SK-N-SH (cell line): Measurements from ENCODE around the gene TMPRSS11A. TPM values are rescaled to one million over a fixed set of nuclear protein-coding genes. Genes with fewer than 3 reads are reported as not detected.

Source experiments
- CTCF ChIA-PET: fragments of 300-600, 350-600 bp; formaldehyde crosslinking; extraction: SDS; loops from one replicate; lab custom pipeline; 2021; lab: Yijun Ruan, JAX
- POLR2A ChIA-PET: fragments of 350-600 bp; sonication (Branson Sonifier 250); formaldehyde crosslinking; extraction: SDS; loops from one replicate; lab custom pipeline; 2020; ENCODE audit warnings: antibody characterized with exemption, inconsistent platforms; lab: Yijun Ruan, JAX
- DNase-seq: peaks from one replicate; pipeline ENCODE4 v3.0.0; 2012
- H2AFZ ChIP-seq: fragments of 200-600 bp; sonication (generic); 2 replicates; pipeline ENCODE4 v1.8.1; 2016; ENCODE audit warnings: antibody characterized with exemption, mild to moderate bottlenecking, low read depth
- H3F3A ChIP-seq: fragments of 200-600 bp; sonication (generic); replicated peaks from 2 replicates; pipeline ENCODE3; 2016; ENCODE audit warnings: antibody characterized with exemption, mild to moderate bottlenecking; ENCODE audit not compliant: insufficient read depth
- H3K27ac ChIP-seq, 2 experiments: fragments of 200-500 bp in 1 of 2; fragments of 200-600 bp in 1 of 2; sonication (Bioruptor generic) in 1 of 2; sonication (generic), shearing (Covaris generic) in 1 of 2; 2 replicates each; pipeline versions ENCODE4 v1.5.1 to v1.6.1; 2014 to 2016; ENCODE audit warnings: low read depth in 2 of 2, inconsistent platforms in 1 of 2, low read length in 1 of 2, mild to moderate bottlenecking in 1 of 2, mixed read lengths in 1 of 2
- H3K27me3 ChIP-seq: fragments of 200-600 bp; sonication (generic), shearing (Covaris generic); 2 replicates; pipeline ENCODE4 v1.6.1; 2016; ENCODE audit warnings: mixed run types; ENCODE audit not compliant: insufficient read depth
- H3K36me3 ChIP-seq, 2 experiments: fragments of 200-500 bp in 1 of 2; fragments of 200-600 bp in 1 of 2; sonication (Bioruptor generic) in 1 of 2; sonication (generic) in 1 of 2; replicated peaks in 1 of 2; 2 replicates each; pipeline versions ENCODE3 to v1.5.1; 2014 to 2016; ENCODE audit warnings: low read length in 1 of 2, mild to moderate bottlenecking in 1 of 2; ENCODE audit not compliant: insufficient read depth in 2 of 2, control insufficient read depth in 1 of 2
- H3K4me1 ChIP-seq, 2 experiments: fragments of 200-500 bp in 1 of 2; fragments of 200-600 bp in 1 of 2; sonication (Bioruptor generic) in 1 of 2; sonication (generic), shearing (Covaris generic) in 1 of 2; 2 replicates each; pipeline versions ENCODE4 v1.5.1 to v1.6.1; 2014 to 2016; ENCODE audit warnings: low read depth in 1 of 2, low read length in 1 of 2, mixed run types in 1 of 2; ENCODE audit not compliant: insufficient read depth in 2 of 2, control insufficient read depth in 1 of 2
- H3K4me2 ChIP-seq: fragments of 200-600 bp; sonication (generic), shearing (Covaris generic); 2 replicates; pipeline ENCODE4 v1.6.1; 2017; ENCODE audit warnings: mixed run types
- H3K4me3 ChIP-seq, 2 experiments: fragments of 200-500 bp in 1 of 2; fragments of 200-600 bp in 1 of 2; sonication (Bioruptor generic) in 1 of 2; sonication (generic), shearing (Covaris generic) in 1 of 2; 2 replicates each; pipeline versions ENCODE4 v1.5.1 to v1.8.1; 2014 to 2016; ENCODE audit warnings: low read depth in 2 of 2, inconsistent platforms in 1 of 2, low read length in 1 of 2, mild to moderate bottlenecking in 1 of 2, mixed read lengths in 1 of 2, moderate library complexity in 1 of 2
- H3K79me2 ChIP-seq: fragments of 200-600 bp; sonication (generic); 2 replicates; pipeline ENCODE4 v1.8.1; 2017; ENCODE audit warnings: mild to moderate bottlenecking; ENCODE audit not compliant: insufficient read depth
- H3K9ac ChIP-seq: fragments of 200-600 bp; sonication (generic); 2 replicates; pipeline ENCODE4 v1.6.1; 2017; ENCODE audit warnings: mixed run types
- H3K9me2 ChIP-seq: fragments of 200-600 bp; sonication (generic); 2 replicates; pipeline ENCODE4 v1.6.1; 2017; ENCODE audit warnings: mixed run types
- H3K9me3 ChIP-seq: fragments of 200-600 bp; sonication (generic); 2 replicates; pipeline ENCODE4 v1.6.1; 2017; ENCODE audit warnings: mixed run types, mild to moderate bottlenecking, moderate library complexity
- H4K20me1 ChIP-seq: fragments of 200-600 bp; sonication (generic); 2 replicates; pipeline ENCODE4 v1.6.1; 2017; ENCODE audit warnings: mild to moderate bottlenecking, mixed run types; ENCODE audit not compliant: insufficient read depth
- CHD2 ChIP-seq: fragments of 150-350 bp; IDR thresholded peaks from 2 replicates; pipeline ENCODE4 v1.6.1; 2018; ENCODE audit warnings: low read length; ENCODE audit not compliant: partially characterized antibody
- ELF1 ChIP-seq: IDR thresholded peaks from 2 replicates; pipeline ENCODE4 v1.4.0; 2012
- FOSL2 ChIP-seq: IDR thresholded peaks from 2 replicates; pipeline ENCODE4 v1.4.0; 2012; ENCODE audit warnings: low read depth, mild to moderate bottlenecking, moderate library complexity, borderline replicate concordance
- FOXJ3 ChIP-seq: sonication (generic); formaldehyde crosslinking; IDR thresholded peaks from 2 replicates; pipeline ENCODE4 v1.5.1; 2020; ENCODE audit warnings: mild to moderate bottlenecking, missing genetic modification reagents
- GABPA ChIP-seq: IDR thresholded peaks from 2 replicates; pipeline ENCODE4 v1.4.0; 2012; ENCODE audit warnings: low read depth, mild to moderate bottlenecking
- JUND ChIP-seq: IDR thresholded peaks from 2 replicates; pipeline ENCODE4 v1.4.0; 2012
- MXI1 ChIP-seq: IDR thresholded peaks from 2 replicates; pipeline ENCODE4 v1.6.1; 2012; ENCODE audit warnings: mild to moderate bottlenecking, low read depth, low read length, improper control_type of control experiment
- NFIC ChIP-seq: IDR thresholded peaks from 2 replicates; pipeline ENCODE4 v1.4.0; 2012; ENCODE audit warnings: borderline replicate concordance
- NRF1 ChIP-seq: IDR thresholded peaks from 2 replicates; pipeline ENCODE4 v1.6.1; 2012; ENCODE audit warnings: low read depth, mild to moderate bottlenecking, low read length
- RAD21 ChIP-seq: IDR thresholded peaks from 2 replicates; pipeline ENCODE4 v1.6.1; 2012; ENCODE audit warnings: mild to moderate bottlenecking, low read length
- RFX5 ChIP-seq: IDR thresholded peaks from 2 replicates; pipeline ENCODE4 v1.6.1; 2012; ENCODE audit warnings: mild to moderate bottlenecking, improper control_type of control experiment, low read length
- SIN3A ChIP-seq: IDR thresholded peaks from 2 replicates; pipeline ENCODE4 v1.6.1; 2012; ENCODE audit warnings: low read depth, mild to moderate bottlenecking, low read length, moderate library complexity, borderline replicate concordance
- TAF1 ChIP-seq: IDR thresholded peaks from 2 replicates; pipeline ENCODE4 v1.6.1; 2012; ENCODE audit warnings: low read depth, mild to moderate bottlenecking, low read length, moderate library complexity, borderline replicate concordance
- TEAD4 ChIP-seq: IDR thresholded peaks from 2 replicates; pipeline ENCODE4 v1.4.0; 2012; ENCODE audit warnings: mild to moderate bottlenecking, borderline replicate concordance; ENCODE audit not compliant: insufficient read depth
- WGBS: methylation state at CpG from one replicate; pipeline ENCODE4 v1.1.6; 2017; ENCODE audit warnings: low lambda C conversion rate; 5-methylcytosine and 5-hydroxymethylcytosine counted together
- polyA plus RNA-seq, 3 experiments: library from polyadenylated mRNA; depleted of rRNA; stranded (reverse); fragments of >200 nt; gene quantifications; 2 replicates each; pipeline ENCODE4 v1.2.3, GENCODE V29; 2012
- TF ChIP-seq, protein P1 (sequence below): fragments of 150-350 bp; IDR thresholded peaks from 2 replicates; pipeline ENCODE4 v1.6.1; 2017; ENCODE audit warnings: antibody characterized with exemption, low read length, low read depth, borderline replicate concordance
- TF ChIP-seq, protein P2 (sequence below): fragments of 150-350 bp; IDR thresholded peaks from 2 replicates; pipeline ENCODE4 v1.6.1; 2016; ENCODE audit warnings: mild to moderate bottlenecking, low read depth, low read length
- TF ChIP-seq, protein P3 (sequence below): IDR thresholded peaks from 2 replicates; pipeline ENCODE4; 2012
- TF ChIP-seq, protein P4 (sequence below): IDR thresholded peaks from 2 replicates; pipeline ENCODE4 v1.4.0; 2012; ENCODE audit warnings: low read depth
- TF ChIP-seq, protein P5 (sequence below): IDR thresholded peaks from 2 replicates; pipeline ENCODE4 v1.4.0; 2012; ENCODE audit warnings: low read depth, borderline replicate concordance
- TF ChIP-seq, protein P6 (sequence below): fragments of 200-600 bp; sonication (generic); IDR thresholded peaks from 2 replicates; pipeline ENCODE4 v1.6.1; 2017; ENCODE audit warnings: antibody characterized with exemption, mild to moderate bottlenecking, moderate library complexity

Gene TMPRSS11A
- polyA plus RNA-seq, 1 of the 3 experiments (the other 2 are of a cell fraction) = not detected

DNA sequence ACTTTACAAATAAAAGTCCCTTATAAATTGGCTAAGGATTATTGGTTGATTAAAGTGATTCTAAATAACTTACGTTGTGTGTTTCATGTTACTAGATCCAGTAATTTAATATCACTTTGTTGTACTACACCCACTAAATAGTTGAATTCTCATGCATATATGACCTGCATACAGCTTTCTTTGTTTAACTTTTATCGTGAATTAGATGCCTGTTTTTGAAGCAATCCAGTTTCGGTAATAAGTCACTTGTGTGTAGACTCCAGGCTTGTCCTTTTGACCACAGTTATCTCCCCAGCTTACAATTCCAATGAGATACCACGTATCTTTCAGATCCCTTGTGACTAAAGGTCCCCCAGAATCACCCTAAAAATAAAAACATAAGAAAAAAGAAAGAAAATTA lies 52.2 kb downstream of the TMPRSS11A start:
- no peak overlapping the region for H3K4me3 ChIP-seq
- no peaks in the 10 kb centered on the region for H3K36me3 ChIP-seq
- no peaks in the 10 kb centered on the region for H3K27me3 ChIP-seq
- no peaks in the 10 kb centered on the region for H4K20me1 ChIP-seq
- no peaks in the 10 kb centered on the region for H3K79me2 ChIP-seq
- H3K4me1 ChIP-seq = no peaks in the 10 kb centered on the region
- no peak for TF ChIP-seq SIN3A
- TF ChIP-seq CHD2 = no peak
- TF ChIP-seq MXI1 = no peak
- no peak for TF ChIP-seq NFIC
- TF ChIP-seq, protein P1, sequence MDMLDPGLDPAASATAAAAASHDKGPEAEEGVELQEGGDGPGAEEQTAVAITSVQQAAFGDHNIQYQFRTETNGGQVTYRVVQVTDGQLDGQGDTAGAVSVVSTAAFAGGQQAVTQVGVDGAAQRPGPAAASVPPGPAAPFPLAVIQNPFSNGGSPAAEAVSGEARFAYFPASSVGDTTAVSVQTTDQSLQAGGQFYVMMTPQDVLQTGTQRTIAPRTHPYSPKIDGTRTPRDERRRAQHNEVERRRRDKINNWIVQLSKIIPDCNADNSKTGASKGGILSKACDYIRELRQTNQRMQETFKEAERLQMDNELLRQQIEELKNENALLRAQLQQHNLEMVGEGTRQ = no peak
- no peak for TF ChIP-seq JUND
- no peak for TF ChIP-seq TEAD4
- H3K9me2 ChIP-seq = no peaks in the 10 kb centered on the region
- H3F3A ChIP-seq = no peaks in the 10 kb centered on the region
- peak overlapping the region; percentile 2; the same call in 1 of the 2 replicates for H2AFZ ChIP-seq
- no peak overlapping the region for H3K4me2 ChIP-seq
- no peak overlapping the region for H3K9ac ChIP-seq
- H3K27ac ChIP-seq = no peak overlapping the region
- POLR2A ChIA-PET = no interaction called here
- CTCF ChIA-PET = interaction anchor here (0.8 to 2.2 kb wide), 10 partner anchors 8 to 365 kb away, joined by 3 to 11 read pairs (median 4); partner anchors contain the start of gene CENPC
- DNase-seq = no peak
- WGBS = 60% methylated on average over 4 of the region's 4 CpGs
- H3K9me3 ChIP-seq = no peaks in the 10 kb centered on the region

DNA sequence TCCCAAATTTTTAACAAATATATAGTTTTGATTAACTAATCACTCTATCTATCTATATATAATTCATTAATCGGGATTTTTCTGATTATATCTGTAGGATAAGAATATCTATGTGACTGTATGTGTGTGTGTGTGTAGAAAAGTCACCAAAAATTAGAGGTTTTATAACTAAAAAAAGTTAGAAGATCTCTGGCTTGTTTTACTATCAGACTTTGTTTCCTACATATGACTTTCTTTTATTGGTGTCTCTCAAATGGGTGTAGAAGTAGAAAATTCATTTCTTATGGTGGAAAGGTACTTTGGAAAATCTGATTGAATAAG lies 52.7 kb downstream of the TMPRSS11A start:
- no peaks in the 10 kb centered on the region for H3F3A ChIP-seq
- no peaks in the 10 kb centered on the region for H3K4me1 ChIP-seq
- no peak overlapping the region for H3K9ac ChIP-seq
- H3K27me3 ChIP-seq = no peaks in the 10 kb centered on the region
- no peaks in the 10 kb centered on the region for H3K36me3 ChIP-seq
- POLR2A ChIA-PET = no interaction called here
- no peak for DNase-seq
- CTCF ChIA-PET = interaction anchor here (0.8 to 2.2 kb wide), 8 partner anchors 8 to 365 kb away, joined by 3 to 11 read pairs (median 4); partner anchors contain the start of gene CENPC
- TF ChIP-seq, protein P2, sequence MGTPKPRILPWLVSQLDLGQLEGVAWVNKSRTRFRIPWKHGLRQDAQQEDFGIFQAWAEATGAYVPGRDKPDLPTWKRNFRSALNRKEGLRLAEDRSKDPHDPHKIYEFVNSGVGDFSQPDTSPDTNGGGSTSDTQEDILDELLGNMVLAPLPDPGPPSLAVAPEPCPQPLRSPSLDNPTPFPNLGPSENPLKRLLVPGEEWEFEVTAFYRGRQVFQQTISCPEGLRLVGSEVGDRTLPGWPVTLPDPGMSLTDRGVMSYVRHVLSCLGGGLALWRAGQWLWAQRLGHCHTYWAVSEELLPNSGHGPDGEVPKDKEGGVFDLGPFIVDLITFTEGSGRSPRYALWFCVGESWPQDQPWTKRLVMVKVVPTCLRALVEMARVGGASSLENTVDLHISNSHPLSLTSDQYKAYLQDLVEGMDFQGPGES = no peak
- TF ChIP-seq SIN3A (no peak), RFX5 (no peak), JUND (no peak), RAD21 (no peak), CHD2 (no peak), FOXJ3 (CRISPR knock-in tag) (no peak), GABPA (no peak), FOSL2 (no peak), NRF1 (no peak), ELF1 (no peak), TAF1 (no peak)
- TF ChIP-seq, protein P3, sequence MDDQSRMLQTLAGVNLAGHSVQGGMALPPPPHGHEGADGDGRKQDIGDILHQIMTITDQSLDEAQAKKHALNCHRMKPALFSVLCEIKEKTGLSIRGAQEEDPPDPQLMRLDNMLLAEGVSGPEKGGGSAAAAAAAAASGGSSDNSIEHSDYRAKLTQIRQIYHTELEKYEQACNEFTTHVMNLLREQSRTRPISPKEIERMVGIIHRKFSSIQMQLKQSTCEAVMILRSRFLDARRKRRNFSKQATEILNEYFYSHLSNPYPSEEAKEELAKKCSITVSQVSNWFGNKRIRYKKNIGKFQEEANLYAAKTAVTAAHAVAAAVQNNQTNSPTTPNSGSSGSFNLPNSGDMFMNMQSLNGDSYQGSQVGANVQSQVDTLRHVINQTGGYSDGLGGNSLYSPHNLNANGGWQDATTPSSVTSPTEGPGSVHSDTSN = no peak
- TF ChIP-seq, protein P4, sequence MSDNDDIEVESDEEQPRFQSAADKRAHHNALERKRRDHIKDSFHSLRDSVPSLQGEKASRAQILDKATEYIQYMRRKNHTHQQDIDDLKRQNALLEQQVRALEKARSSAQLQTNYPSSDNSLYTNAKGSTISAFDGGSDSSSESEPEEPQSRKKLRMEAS = no peak
- TF ChIP-seq, protein P5, sequence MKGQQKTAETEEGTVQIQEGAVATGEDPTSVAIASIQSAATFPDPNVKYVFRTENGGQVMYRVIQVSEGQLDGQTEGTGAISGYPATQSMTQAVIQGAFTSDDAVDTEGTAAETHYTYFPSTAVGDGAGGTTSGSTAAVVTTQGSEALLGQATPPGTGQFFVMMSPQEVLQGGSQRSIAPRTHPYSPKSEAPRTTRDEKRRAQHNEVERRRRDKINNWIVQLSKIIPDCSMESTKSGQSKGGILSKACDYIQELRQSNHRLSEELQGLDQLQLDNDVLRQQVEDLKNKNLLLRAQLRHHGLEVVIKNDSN = no peak
- TF ChIP-seq, protein P6, sequence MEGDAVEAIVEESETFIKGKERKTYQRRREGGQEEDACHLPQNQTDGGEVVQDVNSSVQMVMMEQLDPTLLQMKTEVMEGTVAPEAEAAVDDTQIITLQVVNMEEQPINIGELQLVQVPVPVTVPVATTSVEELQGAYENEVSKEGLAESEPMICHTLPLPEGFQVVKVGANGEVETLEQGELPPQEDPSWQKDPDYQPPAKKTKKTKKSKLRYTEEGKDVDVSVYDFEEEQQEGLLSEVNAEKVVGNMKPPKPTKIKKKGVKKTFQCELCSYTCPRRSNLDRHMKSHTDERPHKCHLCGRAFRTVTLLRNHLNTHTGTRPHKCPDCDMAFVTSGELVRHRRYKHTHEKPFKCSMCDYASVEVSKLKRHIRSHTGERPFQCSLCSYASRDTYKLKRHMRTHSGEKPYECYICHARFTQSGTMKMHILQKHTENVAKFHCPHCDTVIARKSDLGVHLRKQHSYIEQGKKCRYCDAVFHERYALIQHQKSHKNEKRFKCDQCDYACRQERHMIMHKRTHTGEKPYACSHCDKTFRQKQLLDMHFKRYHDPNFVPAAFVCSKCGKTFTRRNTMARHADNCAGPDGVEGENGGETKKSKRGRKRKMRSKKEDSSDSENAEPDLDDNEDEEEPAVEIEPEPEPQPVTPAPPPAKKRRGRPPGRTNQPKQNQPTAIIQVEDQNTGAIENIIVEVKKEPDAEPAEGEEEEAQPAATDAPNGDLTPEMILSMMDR = no peak
- TF ChIP-seq, all 33 proteins: peak for 0
- 1% methylated on average over 1 of the region's 1 CpG for WGBS
- Histone ChIP-seq H3K79me2 (no peaks in the 10 kb centered on the region), H4K20me1 (no peaks in the 10 kb centered on the region), H2AFZ (no peak overlapping the region), H3K9me2 (no peaks in the 10 kb centered on the region), H3K27ac (no peak overlapping the region), H3K4me3 (no peak overlapping the region), H3K4me2 (no peak overlapping the region), H3K9me3 (no peaks in the 10 kb centered on the region)
